T47D (cell line): Measurements from ENCODE around the gene GRAMD2B.
"Not testable (repeated sequence)": the region's sequence is repeated elsewhere in the genome, so short reads cannot be mapped to it uniquely, and the experiment has no call there.

Source experiments
- DNase-seq, 2 experiments: peaks; one replicate each; pipeline versions ENCODE4 v3.0.0 to v3.0.0-alpha.2; 2011 to 2012; ENCODE audit warnings: low read depth in 1 of 2, low spot score in 1 of 2
- JUND ChIP-seq: IDR thresholded peaks from 2 replicates; pipeline ENCODE4 v1.6.1; 2012; ENCODE audit warnings: low read depth
- in situ Hi-C: cut with HindIII; loops from 2 replicates; pipeline ENCODE4 v1.10.0; 2016; ENCODE audit warnings: low sequenced_read_pairs, low pct_unique_long_range_greater_than_20kb

GRAMD2B gene

GRCh38 chr5:126422994-126423788, at the start of gene GRAMD2B:
Gene GRAMD2B, plus strand, starts transcription at chr5:126423409. Its CDS starts 198 bp downstream, at chr5:126423607.
- TF ChIP-seq JUND = no peak
- in situ Hi-C loops = no loop called here
- DNase-seq = peak; percentile 71 to 99

GRCh38 chr5:126374109-126374416, 49.1 kb upstream of the GRAMD2B start:
- DNase-seq = no peak
- in situ Hi-C loops = no loop called here
- no peak for TF ChIP-seq JUND

GRCh38 chr5:126376443-126376842, 46.8 kb upstream of the GRAMD2B start:
- no peak for DNase-seq
- no peak for TF ChIP-seq JUND
- in situ Hi-C loops = no loop called here

- TF ChIP-seq JUND = no peak
- in situ Hi-C loops = no loop called here
- no peak for DNase-seq
Measured at GRCh38 chr5:126377424-126377823, 45.8 kb upstream of the GRAMD2B start.

- DNase-seq, in situ Hi-C loops: not testable (repeated sequence)
Measured at GRCh38 chr5:126380316-126380715, 42.9 kb upstream of the GRAMD2B start.

GRCh38 chr5:126383246-126383645, 40.0 kb upstream of the GRAMD2B start:
- in situ Hi-C loops = no loop called here
- no peak for TF ChIP-seq JUND
- no peak for DNase-seq

- in situ Hi-C loops = no loop called here
- TF ChIP-seq JUND = no peak
- DNase-seq = no peak
Measured at GRCh38 chr5:126383776-126384175, 39.4 kb upstream of the GRAMD2B start.

GRCh38 chr5:126384985-126385384, 38.2 kb upstream of the GRAMD2B start:
- in situ Hi-C loops = no loop called here
- no peak for DNase-seq
- 0 out of 2 replicates have a peak, but pooled peaks have one; percentile 23 for TF ChIP-seq JUND

- TF ChIP-seq JUND = no peak
- in situ Hi-C loops = no loop called here
- DNase-seq = no peak
Measured at GRCh38 chr5:126385524-126386502, 37.4 kb upstream of the GRAMD2B start.

- no peak for TF ChIP-seq JUND
- in situ Hi-C loops = no loop called here
- DNase-seq = no peak
Measured at GRCh38 chr5:126389179-126389578, 34.0 kb upstream of the GRAMD2B start.

GRCh38 chr5:126390051-126390450, 33.2 kb upstream of the GRAMD2B start:
- in situ Hi-C loops = no loop called here
- no peak for DNase-seq
- no peak for TF ChIP-seq JUND

- no peak for DNase-seq
- no peak for TF ChIP-seq JUND
- in situ Hi-C loops = no loop called here
Measured at GRCh38 chr5:126391386-126391785, 31.8 kb upstream of the GRAMD2B start.

- in situ Hi-C loops = no loop called here
- no peak for TF ChIP-seq JUND
- DNase-seq = no peak
Measured at GRCh38 chr5:126394211-126394788, 28.9 kb upstream of the GRAMD2B start.
